ENCODE measurements around the gene GRIK3.

The GRIK3 gene

GRCh38 chr1:36807262-36807661, 227.1 kb downstream of the GRIK3 start:
- no peak for DNase-seq

- no peak for DNase-seq
Measured at GRCh38 chr1:36805979-36806640, 228.2 kb downstream of the GRIK3 start.

GRCh38 chr1:36804669-36805314, 229.5 kb downstream of the GRIK3 start:
- DNase-seq = no peak

GRCh38 chr1:36803868-36804570, 230.3 kb downstream of the GRIK3 start:
- DNase-seq = no peak

- DNase-seq = no peak
Measured at GRCh38 chr1:36802018-36802417, 232.3 kb downstream of the GRIK3 start.

- DNase-seq = no peak
Measured at GRCh38 chr1:36797761-36798160, 236.6 kb downstream of the GRIK3 start.

GRCh38 chr1:36796733-36797132, 237.6 kb downstream of the GRIK3 start:
- no peak for DNase-seq

GRCh38 chr1:36796106-36796590, 238.2 kb downstream of the GRIK3 start:
- no peak for DNase-seq

GRCh38 chr1:36794460-36794859, 239.9 kb downstream of the GRIK3 start:
- no peak for DNase-seq

- no peak for DNase-seq
Measured at GRCh38 chr1:36793452-36793851, 240.9 kb downstream of the GRIK3 start.

GRCh38 chr1:36792292-36792691, 242.0 kb downstream of the GRIK3 start:
- no peak for DNase-seq

GRCh38 chr1:36790191-36790590, 244.1 kb downstream of the GRIK3 start:
- no peak for DNase-seq

GRCh38 chr1:36789535-36789934, 244.8 kb downstream of the GRIK3 start:
- DNase-seq = no peak

- DNase-seq = no peak
Measured at GRCh38 chr1:36787312-36787913, 246.9 kb downstream of the GRIK3 start.

- DNase-seq = no peak
Measured at GRCh38 chr1:36786425-36786824, 247.9 kb downstream of the GRIK3 start.

- no peak for DNase-seq
Measured at GRCh38 chr1:36784147-36784859, 250.0 kb downstream of the GRIK3 start.

- no peak for DNase-seq
Measured at GRCh38 chr1:36783475-36783874, 250.8 kb downstream of the GRIK3 start.

GRCh38 chr1:36782785-36783184, 251.5 kb downstream of the GRIK3 start:
- no peak for DNase-seq

- no peak for DNase-seq
Measured at GRCh38 chr1:36782085-36782484, 252.2 kb downstream of the GRIK3 start.

GRCh38 chr1:36781098-36781497, 253.2 kb downstream of the GRIK3 start:
- no peak for DNase-seq

- DNase-seq = no peak
Measured at GRCh38 chr1:36778740-36779139, 255.6 kb downstream of the GRIK3 start.

GRCh38 chr1:36776948-36777831, 257.1 kb downstream of the GRIK3 start:
- no peak for DNase-seq

Measured in activated CD4-positive, alpha-beta T cell treated with anti-CD3 and anti-CD28 coated beads, Interleukin-2, amount 50 U/mL, for 1 hour (primary cell).